GM23338 (cell line): ENCODE measurements around the gene HIPK1. TPM values are rescaled to one million over a fixed set of nuclear protein-coding genes. Genes with fewer than 3 reads are reported as not detected.

Source experiments
- ATAC-seq: fragments of 200-7000 bp; cut with Tn5 transposase; 3 replicates; pipeline ENCODE4 v1.9.1; 2020
- DNase-seq: peaks from one replicate; pipeline ENCODE4 v3.0.0-alpha.2; 2015; ENCODE audit warnings: low spot score
- H2AFZ ChIP-seq: fragments of 200-600 bp; sonication (generic); 2 replicates; pipeline ENCODE4 v1.8.0; 2016; ENCODE audit warnings: antibody characterized with exemption, mild to moderate bottlenecking, moderate library complexity
- H3F3A ChIP-seq: fragments of 200-600 bp; sonication (generic); replicated peaks from 2 replicates; pipeline ENCODE4 v1.8.0; 2017; ENCODE audit warnings: antibody characterized with exemption, mixed run types, low read depth
- H3K27ac ChIP-seq: fragments of 200-600 bp; sonication (generic); 2 replicates; pipeline ENCODE4 v1.6.1; 2016; ENCODE audit warnings: low read depth
- H3K27me3 ChIP-seq: fragments of 200-600 bp; sonication (generic); 2 replicates; pipeline ENCODE4 v1.8.0; 2016; ENCODE audit warnings: mild to moderate bottlenecking, mixed run types, moderate library complexity; ENCODE audit not compliant: insufficient read depth
- H3K36me3 ChIP-seq: fragments of 200-600 bp; sonication (generic); 2 replicates; pipeline ENCODE4 v1.8.0; 2016; ENCODE audit warnings: mild to moderate bottlenecking; ENCODE audit not compliant: insufficient read depth
- H3K4me1 ChIP-seq: fragments of 200-600 bp; sonication (generic); 2 replicates; pipeline ENCODE4 v1.8.0; 2016; ENCODE audit warnings: mild to moderate bottlenecking, moderate library complexity; ENCODE audit not compliant: insufficient read depth
- H3K4me2 ChIP-seq: fragments of 200-600 bp; sonication (generic); 2 replicates; pipeline ENCODE4 v1.7.1; 2017; ENCODE audit warnings: mixed run types
- H3K4me3 ChIP-seq: fragments of 200-600 bp; sonication (generic); 2 replicates; pipeline ENCODE4 v1.6.1; 2016; ENCODE audit warnings: mixed run types
- H3K79me2 ChIP-seq: fragments of 200-600 bp; sonication (generic); replicated peaks from 2 replicates; pipeline ENCODE4 v1.8.0; 2017; ENCODE audit warnings: mild to moderate bottlenecking; ENCODE audit not compliant: insufficient read depth
- H3K9me2 ChIP-seq: fragments of 200-600 bp; sonication (generic); 2 replicates; pipeline ENCODE4 v1.8.0; 2017; ENCODE audit not compliant: insufficient read depth
- H4K20me1 ChIP-seq: fragments of 200-600 bp; sonication (generic); replicated peaks from 2 replicates; pipeline ENCODE4 v1.8.0; 2017; ENCODE audit warnings: mild to moderate bottlenecking; ENCODE audit not compliant: insufficient read depth
- H3K27ac Mint-ChIP-seq: 2 replicates; pipeline ENCODE4 v1.8.0; 2020; ENCODE audit warnings: inconsistent platforms, mild to moderate bottlenecking, moderate library complexity, mixed read lengths
- H3K27me3 Mint-ChIP-seq: 3 replicates; pipeline ENCODE4 v1.8.0; 2022; ENCODE audit warnings: low read depth, mild to moderate bottlenecking, moderate library complexity, mixed read lengths, inconsistent platforms; ENCODE audit not compliant: insufficient read depth, poor library complexity
- H3K36me3 Mint-ChIP-seq: 3 replicates; pipeline ENCODE4 v1.8.0; 2021; ENCODE audit warnings: low read depth, mild to moderate bottlenecking, inconsistent platforms, moderate library complexity, mixed read lengths
- H3K4me1 Mint-ChIP-seq: 3 replicates; pipeline ENCODE4 v1.8.0; 2020; ENCODE audit warnings: mild to moderate bottlenecking, inconsistent platforms, mixed read lengths
- H3K4me3 Mint-ChIP-seq: 3 replicates; pipeline ENCODE4 v1.8.0; 2021; ENCODE audit warnings: moderate library complexity, mild to moderate bottlenecking, inconsistent platforms, mixed read lengths
- H3K9me3 Mint-ChIP-seq: 3 replicates; pipeline ENCODE4 v1.8.0; 2020; ENCODE audit warnings: moderate library complexity, mild to moderate bottlenecking, inconsistent platforms, mixed read lengths
- CREB1 ChIP-seq: fragments of 250-450 bp; sonication (Bioruptor Pico); IDR thresholded peaks from 2 replicates; pipeline ENCODE4 v1.5.0; 2020; ENCODE audit warnings: low read depth, mild to moderate bottlenecking, moderate library complexity
- CTCF ChIP-seq, 2 experiments: fragments of 200-600 bp in 1 of 2; sonication (generic) in 1 of 2; conservative IDR thresholded peaks; 2 replicates each; pipeline versions ENCODE4 v1.5.1 to v1.6.1; 2016 to 2017; ENCODE audit warnings: antibody characterized with exemption in 2 of 2, low read depth in 2 of 2, mild to moderate bottlenecking in 2 of 2, moderate library complexity in 1 of 2
- ETS1 ChIP-seq: IDR thresholded peaks from 2 replicates; pipeline ENCODE4 v1.6.1; 2016; ENCODE audit warnings: antibody characterized with exemption
- EZH2 ChIP-seq: fragments of 200-600 bp; sonication (generic); IDR thresholded peaks from one replicate; pipeline ENCODE4 v1.8.0; 2017; ENCODE audit warnings: antibody characterized with exemption, mild to moderate bottlenecking, low read depth; ENCODE audit not compliant: unreplicated experiment
- EZH2phosphoT487 ChIP-seq: fragments of 200-600 bp; sonication (generic); IDR thresholded peaks from one replicate; pipeline ENCODE4 v1.8.1; 2018; ENCODE audit warnings: antibody characterized with exemption; ENCODE audit not compliant: unreplicated experiment
- JUNB ChIP-seq: IDR thresholded peaks from one replicate; pipeline ENCODE4 v1.6.1; 2016; ENCODE audit warnings: antibody characterized with exemption; ENCODE audit not compliant: unreplicated experiment
- REST ChIP-seq: IDR thresholded peaks from one replicate; pipeline ENCODE4 v1.6.1; 2018; ENCODE audit warnings: antibody characterized with exemption; ENCODE audit not compliant: unreplicated experiment
- STAT1 ChIP-seq: IDR thresholded peaks from one replicate; pipeline ENCODE4 v1.6.1; 2016; ENCODE audit warnings: antibody characterized with exemption; ENCODE audit not compliant: unreplicated experiment
- ZNF462 ChIP-seq: fragments of 250-450 bp; sonication (Bioruptor Pico); IDR thresholded peaks from 2 replicates; pipeline ENCODE4 v1.5.0; 2020; ENCODE audit warnings: mild to moderate bottlenecking, moderate library complexity
- polyA plus RNA-seq: library from polyadenylated mRNA; unstranded; fragments of >200 nt; fragmentation: Nextera tagmentation; extraction: Ambion mirVana; gene quantifications from 2 replicates; pipeline ENCODE4 v1.2.1, GENCODE V29; 2016
- total RNA-seq: library from RNA; depleted of rRNA; stranded (reverse); fragments of >200 nt; shearing (Covaris generic); gene quantifications from 2 replicates; pipeline ENCODE4 v1.2.3, GENCODE V29; 2014

The HIPK1 gene
- total and polyA plus RNA-seq, 2 experiments from 2014 or later: 14.3 to 47.5 TPM

GRCh38 chr1:113982949-113983348 is 53.8 kb downstream of the HIPK1 start:
- no peak for DNase-seq
- Mint-ChIP-seq H3K27ac (no peak overlapping the region), H3K27me3 (peaks cover 26% of the 10 kb centered on the region), H3K9me3 (peaks cover 44% of the 10 kb centered on the region), H3K36me3 (peaks cover 67% of the 10 kb centered on the region), H3K4me3 (no peak overlapping the region), H3K4me1 (peaks cover 58% of the 10 kb centered on the region)
- Histone ChIP-seq H3K4me2 (no peak overlapping the region; the same call in 1 of the 2 replicates), H3K4me3 (no peak overlapping the region), H3K9me2 (no peaks in the 10 kb centered on the region), H3K4me1 (peaks cover 33% of the 10 kb centered on the region), H3F3A (peaks cover 5% of the 10 kb centered on the region; the same call in 1 of the 2 replicates), H3K27ac (no peak overlapping the region), H4K20me1 (no peaks in the 10 kb centered on the region), H3K27me3 (no peaks in the 10 kb centered on the region), H3K79me2 (peaks cover 10% of the 10 kb centered on the region; the same call in 1 of the 2 replicates), H2AFZ (no peak overlapping the region), H3K36me3 (peaks cover 3% of the 10 kb centered on the region; the same call in 1 of the 2 replicates)
- ATAC-seq: no peak
- TF ChIP-seq CTCF (conservative IDR thresholded peaks at IDR 0.05; ENCODE audit: low read depth in 2 of 2): no peak
- TF ChIP-seq CREB1 (CRISPR knock-in tag): no peak
- TF ChIP-seq ZNF462: no peak
- TF ChIP-seq ETS1: no peak
- TF ChIP-seq REST: no peak
- TF ChIP-seq JUNB: no peak
- TF ChIP-seq EZH2phosphoT487: no peak
- TF ChIP-seq EZH2: no peak
- TF ChIP-seq STAT1: no peak
